ENCODE measurements around the gene PIK3IP1. TPM values are rescaled to one million over a fixed set of nuclear protein-coding genes. Genes with fewer than 3 reads are reported as not detected.
A peak's percentile ranks its signal among the peaks of the same experiment; 100 is the strongest.

The PIK3IP1 gene
- total and polyA plus RNA-seq, 9 of the 15 experiments (the other 6 are each of a cell fraction or from before 2014, with no cell fraction given): 0.11 to 1.3 (median 0.77) TPM

- in situ Hi-C loops (cut with MboI): no loop called here
Measured at GRCh38 chr22:31300896-31301295, 8.6 kb upstream of the PIK3IP1 start.

More at GRCh38 chr22:31300896-31301295, 8.6 kb upstream of the PIK3IP1 start:
- no TSS peak for BruUV-seq (replicated peaks)
- H3K9me3 ChIP-seq (replicated peaks; ENCODE audit: control insufficient read depth, insufficient read depth, low read depth, low read length): no peaks in the 10 kb centered on the region
- H3K4me3 ChIP-seq: no peak overlapping the region
- H3K79me2 ChIP-seq (ENCODE audit: control insufficient read depth, insufficient read depth, low read length): no peaks in the 10 kb centered on the region
- no peak overlapping the region for H2AFZ ChIP-seq (ENCODE audit: low read depth, low read length)
- intact Hi-C loops (cut with micrococcal nuclease): no loop called here
- no peaks in the 10 kb centered on the region for H3K9me1 ChIP-seq (ENCODE audit: control insufficient read depth, insufficient read depth, low read length)
- H3K27me3 ChIP-seq (ENCODE audit: control insufficient read depth in 2 of 2, insufficient read depth in 2 of 2, low read length in 2 of 2): no peaks in the 10 kb centered on the region
- 32% methylated on average over 3 of the region's 3 CpGs for WGBS (ENCODE audit: insufficient coverage, low coverage, missing lambda C conversion rate)
- no peak for ATAC-seq
- no peak overlapping the region for H3K27ac ChIP-seq (ENCODE audit: extremely low read depth, low read depth, low read length)
- DNase-seq (ENCODE audit: extremely low read depth in 1 of 4, low spot score in 3 of 4): no peak
- no peaks in the 10 kb centered on the region for H4K20me1 ChIP-seq (replicated peaks; ENCODE audit: control insufficient read depth, insufficient read depth, low read length)
- POLR2A ChIA-PET: interaction anchor here (1.6 to 1.8 kb wide), 2 partner anchors 9 to 11 kb away, joined by 6 to 7 read pairs; partner anchors contain the start of gene PIK3IP1
- CTCF ChIA-PET (ENCODE audit: low intra/inter-chr PET ratio): no interaction called here
- H3K9ac ChIP-seq (ENCODE audit: insufficient read depth in 1 of 2, low read depth in 2 of 2, low read length in 2 of 2): no peak overlapping the region
- H3K4me2 ChIP-seq (ENCODE audit: insufficient read depth, low read length): no peak overlapping the region
- no peaks in the 10 kb centered on the region for H3K36me3 ChIP-seq (ENCODE audit: control insufficient read depth, insufficient read depth, low read length)
- peaks cover 0 to 3% of the 10 kb centered on the region in 2 experiments; a peak in 2 of 5 replicates for H3K4me1 ChIP-seq (replicated peaks in 1 of 2; ENCODE audit: control insufficient read depth in 2 of 2, insufficient read depth in 2 of 2, low read length in 2 of 2)
- peak; percentile 23 for FAIRE-seq
- TF ChIP-seq RBFOX2 (IDR thresholded peaks at IDR 0.05; ENCODE audit: low read depth, low read length) (no peak), HIVEP1 (CRISPR knock-in tag; IDR thresholded peaks at IDR 0.05) (no peak), ZFP30 (CRISPR knock-in tag; IDR thresholded peaks at IDR 0.05; ENCODE audit: borderline replicate concordance) (no peak), CHD7 (IDR thresholded peaks at IDR 0.05; ENCODE audit: low read depth, low read length) (no peak), MCM7 (IDR thresholded peaks at IDR 0.05) (no peak), TFAP4 (CRISPR knock-in tag; IDR thresholded peaks at IDR 0.05; ENCODE audit: borderline replicate concordance) (no peak), GTF3C2 (IDR thresholded peaks at IDR 0.05; ENCODE audit: borderline replicate concordance, extremely low read depth, insufficient read length) (no peak)
